ENCODE measurements around the gene STAU1.
"Not testable (repeated sequence)": the region's sequence is repeated elsewhere in the genome, so short reads cannot be mapped to it uniquely, and the experiment has no call there.

The STAU1 gene, protein sequence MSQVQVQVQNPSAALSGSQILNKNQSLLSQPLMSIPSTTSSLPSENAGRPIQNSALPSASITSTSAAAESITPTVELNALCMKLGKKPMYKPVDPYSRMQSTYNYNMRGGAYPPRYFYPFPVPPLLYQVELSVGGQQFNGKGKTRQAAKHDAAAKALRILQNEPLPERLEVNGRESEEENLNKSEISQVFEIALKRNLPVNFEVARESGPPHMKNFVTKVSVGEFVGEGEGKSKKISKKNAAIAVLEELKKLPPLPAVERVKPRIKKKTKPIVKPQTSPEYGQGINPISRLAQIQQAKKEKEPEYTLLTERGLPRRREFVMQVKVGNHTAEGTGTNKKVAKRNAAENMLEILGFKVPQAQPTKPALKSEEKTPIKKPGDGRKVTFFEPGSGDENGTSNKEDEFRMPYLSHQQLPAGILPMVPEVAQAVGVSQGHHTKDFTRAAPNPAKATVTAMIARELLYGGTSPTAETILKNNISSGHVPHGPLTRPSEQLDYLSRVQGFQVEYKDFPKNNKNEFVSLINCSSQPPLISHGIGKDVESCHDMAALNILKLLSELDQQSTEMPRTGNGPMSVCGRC

DNA sequence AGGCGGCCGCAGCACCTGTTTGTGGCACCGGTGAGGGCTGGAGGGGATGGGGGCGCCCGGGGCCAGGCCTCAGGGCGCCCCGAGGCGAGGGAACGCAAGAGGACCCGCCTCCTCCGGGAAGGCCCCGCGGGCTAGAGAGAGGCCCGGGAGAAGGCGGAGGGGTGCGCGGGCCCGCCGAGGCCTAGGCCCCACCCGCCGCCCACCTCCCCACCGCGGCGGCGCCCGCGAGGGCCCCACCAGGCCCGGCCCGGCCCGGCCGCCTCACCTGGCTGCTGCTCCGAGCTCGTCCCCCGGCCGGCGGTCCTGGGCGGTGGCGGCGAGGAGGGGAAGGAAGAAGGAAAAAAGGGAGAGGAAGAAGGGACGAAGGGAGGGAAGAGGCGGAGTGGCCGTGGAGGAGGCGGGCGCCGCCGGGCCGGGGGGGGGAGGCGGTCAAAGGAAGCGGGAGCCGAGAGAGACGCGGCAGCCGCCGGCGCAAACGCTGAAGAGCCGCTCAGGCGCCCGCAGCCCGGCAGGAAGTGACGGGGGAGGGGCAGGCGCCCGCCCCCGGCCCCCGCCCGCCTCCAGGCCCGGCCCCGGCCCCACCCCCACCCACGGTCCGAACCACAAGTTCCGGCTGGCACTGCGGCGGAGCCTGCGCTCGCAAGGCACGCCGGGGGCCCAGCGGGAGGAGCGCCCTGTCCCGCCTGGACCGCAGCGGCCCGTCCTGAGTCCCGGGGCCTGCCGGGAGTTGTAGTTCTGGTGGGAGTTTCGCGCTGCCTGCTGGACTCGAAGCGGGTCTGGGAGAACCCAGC, at the start of gene STAU1:
TSS of gene STAU1 (minus strand) at position 484 of the 791 bp plus-strand sequence. CDS start 22,133 bp downstream, outside the sequence.
- in situ Hi-C loops (cut with HindIII; ENCODE audit: low sequenced_read_pairs): no loop called here

DNA sequence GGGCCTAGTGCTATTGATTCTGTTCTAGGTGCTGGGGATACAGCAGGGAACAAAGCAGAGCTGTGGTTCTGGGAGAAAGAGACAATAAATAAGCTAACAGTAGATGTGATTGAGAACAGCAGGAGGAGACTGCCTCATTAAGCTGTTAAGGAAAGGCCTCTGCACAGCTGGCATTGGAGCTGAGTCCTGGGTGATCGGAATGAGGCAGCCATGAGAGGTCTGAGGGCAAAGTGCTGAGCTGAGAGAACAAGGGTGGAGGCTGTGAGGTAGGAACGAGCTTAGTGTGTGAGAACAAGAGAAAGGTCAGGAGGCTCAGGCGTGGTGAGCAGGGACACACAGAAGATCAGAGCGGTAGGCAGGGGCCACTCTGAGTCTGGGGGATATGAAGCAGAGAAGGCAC, 49.4 kb upstream of the STAU1 start:
- in situ Hi-C loops (cut with HindIII; ENCODE audit: low sequenced_read_pairs): no loop called here

DNA sequence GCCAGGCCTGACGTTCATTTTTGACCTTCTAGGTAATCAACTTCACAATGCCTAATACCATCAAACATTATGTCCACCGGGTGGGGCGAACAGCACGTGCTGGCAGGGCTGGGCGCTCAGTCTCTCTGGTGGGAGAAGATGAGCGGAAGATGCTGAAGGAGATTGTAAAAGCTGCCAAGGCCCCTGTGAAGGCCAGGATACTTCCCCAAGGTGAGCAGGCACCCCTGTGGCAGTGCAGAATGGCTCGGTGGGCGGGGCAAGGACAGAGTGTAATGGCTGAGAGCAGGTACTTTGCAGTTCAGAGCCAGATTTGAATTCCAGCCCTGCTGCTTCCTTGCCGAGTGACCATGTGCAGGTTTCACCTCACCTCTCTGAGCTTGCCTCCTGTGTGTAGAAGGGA, 48.2 kb upstream of the STAU1 start:
- in situ Hi-C loops (cut with HindIII; ENCODE audit: low sequenced_read_pairs): no loop called here

DNA sequence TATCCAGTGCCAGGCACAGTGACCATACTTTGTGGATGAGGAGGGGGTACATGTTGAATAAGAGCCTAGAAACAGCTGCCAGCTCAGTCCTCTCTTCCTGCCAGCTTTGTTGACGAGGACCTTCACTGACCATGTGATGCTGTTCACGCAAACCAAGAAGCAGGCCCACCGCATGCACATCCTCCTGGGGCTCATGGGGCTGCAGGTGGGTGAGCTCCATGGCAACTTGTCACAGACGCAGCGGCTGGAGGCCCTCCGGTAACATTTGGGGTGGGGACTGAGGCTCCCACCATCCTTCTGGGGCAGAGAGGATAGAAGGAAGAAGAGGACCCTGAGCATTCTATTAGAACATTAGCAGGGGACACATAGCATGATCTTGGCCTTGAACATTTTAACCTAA, 46.7 kb upstream of the STAU1 start:
- in situ Hi-C loops (cut with HindIII; ENCODE audit: low sequenced_read_pairs): no loop called here

DNA sequence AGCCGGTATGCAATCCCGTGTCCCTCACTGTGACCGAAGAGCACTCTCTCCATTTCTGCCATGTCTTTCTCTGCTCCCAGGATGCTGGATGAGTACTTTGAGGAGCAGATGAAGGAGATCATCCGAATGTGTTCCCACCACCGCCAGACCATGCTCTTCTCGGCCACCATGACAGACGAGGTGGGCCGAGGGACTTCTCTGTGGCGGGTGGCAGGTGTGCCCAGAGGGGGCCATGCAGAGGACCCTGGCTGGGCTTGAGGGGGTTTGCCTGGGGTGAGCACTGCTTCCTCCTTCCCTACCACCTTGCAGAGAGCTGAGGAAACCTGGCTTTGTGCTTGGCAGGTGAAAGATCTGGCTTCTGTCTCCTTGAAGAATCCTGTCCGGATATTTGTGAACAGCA, 45.1 kb upstream of the STAU1 start:
- in situ Hi-C loops (cut with HindIII; ENCODE audit: low sequenced_read_pairs): no loop called here

DNA sequence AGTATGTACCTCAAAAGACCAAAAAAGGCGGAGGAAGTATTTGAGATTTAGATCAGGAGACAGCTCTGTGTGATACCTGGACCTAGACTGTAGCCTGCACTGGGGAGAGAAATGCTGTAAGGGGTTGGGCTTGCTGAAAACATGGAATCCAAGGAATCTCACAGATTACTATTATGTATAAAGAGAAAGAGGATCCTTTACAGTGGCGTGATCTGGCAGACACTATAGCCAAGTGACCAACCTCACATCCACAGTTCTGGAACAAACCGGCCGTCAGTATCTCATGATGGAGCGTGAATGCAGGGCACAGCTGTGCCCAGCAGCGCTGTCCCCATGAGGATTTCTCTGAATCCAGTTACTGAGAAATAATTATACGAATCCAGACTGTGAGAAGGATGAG, 43.3 kb upstream of the STAU1 start:
- in situ Hi-C loops (cut with HindIII; ENCODE audit: low sequenced_read_pairs): no loop called here

DNA sequence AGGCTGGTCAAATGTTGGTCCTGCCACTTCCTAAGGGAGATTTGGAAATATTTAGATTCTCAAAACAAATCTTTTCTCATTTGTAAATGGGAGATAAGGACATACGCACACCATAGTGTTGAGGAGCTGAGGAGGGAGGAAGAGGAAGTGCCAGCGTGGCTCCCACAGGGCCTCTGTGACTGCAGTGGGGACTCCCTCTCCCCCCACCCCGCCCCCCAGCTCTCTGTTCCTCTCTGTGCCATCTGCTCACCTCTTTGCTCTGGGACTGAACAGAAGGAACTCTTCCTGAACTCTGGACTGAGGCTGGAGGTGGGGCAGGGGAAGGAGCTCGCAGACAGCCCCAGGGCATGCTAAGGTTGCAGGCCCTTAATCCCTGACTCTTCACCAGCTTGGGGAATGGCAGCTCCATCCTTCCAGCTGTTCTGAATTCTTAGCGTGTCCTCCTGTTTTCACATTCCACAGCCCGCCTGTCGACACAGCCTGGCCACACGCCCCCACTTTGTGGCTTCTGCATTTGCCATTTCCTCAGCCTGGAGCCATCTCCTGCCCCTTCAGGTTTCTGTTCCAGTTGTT, 42.5 kb upstream of the STAU1 start:
- in situ Hi-C loops (cut with HindIII; ENCODE audit: low sequenced_read_pairs): no loop called here

DNA sequence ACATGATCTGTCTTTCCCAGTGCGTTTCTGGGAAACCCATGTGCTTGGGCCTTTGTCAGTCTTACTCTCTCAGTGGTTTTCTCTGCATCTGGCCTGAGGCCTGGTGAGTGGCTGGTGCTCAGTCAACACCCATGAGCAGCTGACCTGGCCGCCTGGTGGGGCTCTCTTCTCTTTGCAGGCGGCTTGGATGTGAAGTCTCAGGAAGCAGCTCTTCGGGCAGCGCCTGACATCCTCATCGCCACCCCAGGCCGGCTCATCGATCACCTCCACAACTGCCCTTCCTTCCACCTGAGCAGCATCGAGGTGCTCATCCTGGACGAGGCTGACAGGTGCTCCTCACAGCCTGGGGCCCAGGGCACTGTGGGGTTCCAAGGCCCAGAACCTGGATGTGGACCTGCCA, 41.9 kb upstream of the STAU1 start:
- in situ Hi-C loops (cut with HindIII; ENCODE audit: low sequenced_read_pairs): no loop called here

DNA sequence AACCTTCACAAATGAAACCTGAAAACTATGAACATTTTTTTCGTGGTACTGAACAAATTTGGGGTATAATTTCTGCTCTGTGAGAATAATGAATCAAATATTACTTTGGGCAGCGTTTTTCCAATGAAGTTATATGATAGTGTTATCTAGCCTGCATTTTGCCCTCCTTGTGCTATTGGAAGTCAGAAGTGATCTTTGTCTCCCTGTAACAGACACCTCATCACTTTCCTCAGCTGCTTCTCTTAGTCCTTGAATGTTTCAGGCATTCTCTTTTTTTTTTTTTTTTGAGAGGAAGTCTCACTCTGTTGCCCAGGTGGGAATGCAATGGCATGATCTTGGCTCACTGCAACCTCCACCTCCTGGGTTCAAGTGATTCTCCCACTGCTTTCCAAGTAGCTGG, 41.2 kb upstream of the STAU1 start:
- in situ Hi-C loops (cut with HindIII; ENCODE audit: low sequenced_read_pairs): no loop called here

DNA sequence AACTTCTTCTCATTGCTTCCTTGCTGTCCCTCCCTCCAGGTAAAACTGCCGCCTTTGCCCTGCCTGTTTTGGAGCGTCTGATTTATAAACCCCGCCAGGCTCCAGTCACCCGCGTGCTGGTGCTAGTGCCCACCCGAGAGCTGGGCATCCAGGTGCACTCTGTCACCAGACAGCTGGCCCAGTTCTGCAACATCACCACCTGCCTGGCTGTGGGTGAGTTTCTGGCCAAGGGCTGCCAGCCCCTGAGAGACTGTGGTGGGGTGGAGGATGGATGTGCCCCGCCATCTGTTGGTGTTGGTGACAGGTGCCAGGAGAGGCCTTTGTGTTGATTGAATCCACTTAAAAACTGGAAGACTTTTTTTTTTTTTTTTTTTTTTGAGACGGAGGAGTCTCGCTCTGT, 40.5 kb upstream of the STAU1 start:
- in situ Hi-C loops (cut with HindIII; ENCODE audit: low sequenced_read_pairs): no loop called here

DNA sequence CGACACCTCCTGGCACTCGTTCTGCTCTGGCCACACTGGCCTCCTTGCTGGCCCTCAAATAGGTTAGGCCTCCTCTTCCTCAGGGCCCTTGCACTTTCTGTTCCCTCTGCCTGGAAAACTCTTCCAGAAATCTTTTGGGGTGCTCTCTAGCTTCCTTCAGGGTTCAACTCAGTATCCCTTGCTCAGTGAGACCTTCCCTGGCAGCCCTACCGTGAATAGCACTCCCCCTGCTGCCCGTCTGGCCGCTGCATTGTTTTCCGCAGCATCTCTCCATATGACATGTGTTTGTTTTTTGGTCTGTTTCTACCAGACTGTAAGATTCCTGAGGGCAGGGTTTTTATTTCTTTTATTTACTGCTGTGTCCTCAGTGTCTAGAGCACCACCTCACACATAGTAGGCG, 37.8 kb upstream of the STAU1 start:
- in situ Hi-C loops (cut with HindIII; ENCODE audit: low sequenced_read_pairs): no loop called here

DNA sequence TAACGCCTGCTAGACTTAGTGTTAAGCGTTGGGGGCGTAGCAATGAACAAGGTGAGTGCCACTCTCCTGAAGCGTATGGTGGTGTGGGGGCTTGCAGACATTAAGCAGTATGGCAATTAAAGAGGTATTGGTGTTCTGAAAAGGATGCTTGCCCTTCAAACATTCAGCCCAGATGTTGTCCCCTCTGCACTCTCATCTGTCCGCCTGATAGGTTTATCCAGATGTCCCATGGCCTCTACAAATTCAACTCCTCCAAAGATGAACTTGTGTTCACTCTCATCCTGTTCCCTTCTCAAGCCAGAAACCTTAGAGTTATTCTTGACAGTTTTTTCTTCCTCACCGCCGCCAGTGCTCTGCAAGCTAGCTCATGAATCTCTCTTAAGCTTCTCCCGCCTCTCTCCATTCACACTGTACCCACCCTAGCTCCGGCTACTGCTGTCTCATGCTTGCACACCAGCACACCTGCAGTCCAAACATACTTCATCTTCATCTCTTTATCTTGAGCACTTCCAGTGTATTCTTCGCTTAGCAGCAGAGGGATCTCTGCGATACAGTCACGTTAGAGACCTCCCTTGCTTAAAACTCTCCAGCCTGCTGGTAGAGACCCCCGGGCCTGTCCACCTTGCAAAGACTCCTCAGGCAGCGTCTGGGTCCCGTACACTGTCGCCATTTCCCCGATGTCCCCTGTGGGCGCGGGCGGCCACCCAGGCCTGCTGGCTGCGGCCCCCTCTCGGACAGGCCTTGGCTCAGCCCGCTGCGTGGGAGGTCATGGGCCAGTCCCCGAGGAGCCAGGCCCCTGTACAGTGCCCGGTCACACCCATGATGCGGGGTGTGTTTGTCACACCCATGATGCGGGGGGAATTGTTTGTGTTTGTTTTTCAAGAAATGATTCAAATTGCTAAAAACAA, 32.0 kb upstream of the STAU1 start:
- in situ Hi-C loops (cut with HindIII; ENCODE audit: low sequenced_read_pairs): no loop called here

DNA sequence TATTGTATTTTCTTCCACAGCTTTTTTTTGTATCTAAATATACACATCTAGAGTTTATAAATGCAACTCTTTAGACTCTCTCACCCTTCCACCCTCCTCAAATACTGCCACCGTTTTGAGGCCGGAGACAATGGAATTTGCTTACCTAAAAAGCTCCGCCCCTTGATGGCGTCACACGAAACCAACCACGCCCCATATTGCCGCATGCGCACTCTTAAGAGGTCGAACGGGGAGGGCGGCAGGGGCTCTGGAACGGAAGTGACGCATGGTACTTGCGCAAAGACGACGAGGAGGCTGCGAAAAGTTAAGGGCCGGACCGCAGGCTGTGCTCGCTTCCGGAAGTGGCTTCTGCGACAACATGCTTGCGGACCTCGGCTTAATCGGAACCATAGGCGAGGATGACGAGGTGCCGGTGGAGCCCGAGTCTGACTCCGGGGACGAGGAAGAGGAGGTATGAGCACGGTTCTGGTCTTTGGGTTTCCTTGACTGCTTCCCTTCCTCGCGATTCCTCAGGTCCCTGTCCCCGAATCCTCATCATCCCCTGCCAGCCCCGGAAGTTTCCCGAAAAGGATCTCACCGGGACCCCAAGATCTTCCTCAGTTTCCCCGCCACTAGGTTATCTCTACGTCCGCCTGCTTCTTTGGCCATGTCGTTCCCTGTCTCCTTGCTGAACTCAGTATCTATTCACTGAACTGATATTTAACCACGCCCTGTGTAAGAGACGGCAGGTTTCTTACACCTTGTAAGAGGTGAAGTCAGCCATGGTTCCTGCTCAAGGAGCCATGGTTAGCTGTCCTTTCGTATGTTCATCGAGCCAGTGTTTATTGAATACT, 31.2 kb upstream of the STAU1 start, which contains the start of gene DDX27:
TSS of gene DDX27 (plus strand) at position 326 of the 833 bp plus-strand sequence. CDS start at position 359, 33 bp downstream.
- in situ Hi-C loops (cut with HindIII; ENCODE audit: low sequenced_read_pairs): no loop called here

DNA sequence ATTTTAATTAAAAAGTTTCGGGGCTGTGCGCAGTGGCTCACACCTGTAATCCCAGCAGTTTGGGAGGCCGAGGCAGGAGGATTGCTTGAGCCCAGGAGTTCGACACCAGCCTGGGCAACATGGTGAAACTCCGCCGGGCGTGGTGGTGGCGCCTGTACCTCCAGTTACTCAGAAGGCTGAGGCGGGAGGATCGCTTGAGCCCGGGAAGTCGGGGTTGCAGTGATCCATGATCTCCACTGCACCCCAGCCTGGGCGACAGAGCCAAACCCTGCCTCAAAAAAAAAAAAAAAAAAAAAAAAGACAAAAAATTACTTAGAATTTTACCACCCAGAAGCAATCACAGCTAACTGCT, 30.6 kb upstream of the STAU1 start:
- in situ Hi-C loops (cut with HindIII; ENCODE audit: low sequenced_read_pairs): not testable (repeated sequence)

DNA sequence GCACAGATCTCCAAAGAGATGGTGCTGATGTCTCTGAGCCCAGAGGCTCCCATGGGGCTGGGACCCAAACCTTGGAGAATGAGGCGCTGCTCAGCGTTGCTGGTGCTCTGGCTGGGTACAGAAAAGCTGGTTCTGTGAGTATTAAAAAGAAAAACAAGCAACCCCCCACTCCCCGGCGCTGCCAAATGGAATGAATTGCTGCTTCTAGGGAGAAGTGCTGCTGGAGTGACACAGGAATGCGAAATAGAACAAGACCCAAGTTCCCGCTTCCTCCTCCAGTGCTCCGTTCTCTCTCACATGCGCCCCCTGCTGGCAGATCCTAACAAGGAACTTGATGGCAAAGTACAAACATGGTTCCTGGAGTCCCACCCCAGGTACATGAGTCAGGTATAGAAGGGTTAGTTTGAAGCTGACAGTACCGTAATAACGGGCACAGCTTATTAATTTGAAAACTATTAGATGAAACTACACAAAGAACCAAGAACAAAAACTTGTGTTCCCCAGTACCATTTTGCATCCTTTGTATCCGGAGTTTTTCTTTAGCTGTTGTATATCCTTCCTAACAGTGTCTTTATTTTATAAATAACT, 29.0 kb upstream of the STAU1 start:
- in situ Hi-C loops (cut with HindIII; ENCODE audit: low sequenced_read_pairs): no loop called here

DNA sequence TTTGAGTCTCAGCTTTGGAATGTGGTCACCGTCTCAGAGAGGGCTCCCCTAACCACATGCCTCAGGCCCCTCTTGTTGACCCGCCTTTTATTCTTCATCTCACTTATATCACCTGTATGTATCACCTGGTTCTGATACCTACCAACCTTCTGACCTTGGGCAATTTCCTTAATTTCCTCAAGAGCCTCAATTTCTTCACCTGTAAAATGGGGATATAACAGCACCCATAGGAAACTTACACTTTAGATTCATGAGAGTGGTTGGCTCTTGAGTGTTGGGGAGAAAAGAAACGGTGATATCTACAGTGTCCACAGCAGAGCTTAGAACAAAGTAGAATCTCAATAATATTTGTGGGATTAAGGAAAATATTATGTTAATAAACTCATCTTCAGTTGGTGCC, 27.1 kb upstream of the STAU1 start:
- in situ Hi-C loops (cut with HindIII; ENCODE audit: low sequenced_read_pairs): no loop called here

DNA sequence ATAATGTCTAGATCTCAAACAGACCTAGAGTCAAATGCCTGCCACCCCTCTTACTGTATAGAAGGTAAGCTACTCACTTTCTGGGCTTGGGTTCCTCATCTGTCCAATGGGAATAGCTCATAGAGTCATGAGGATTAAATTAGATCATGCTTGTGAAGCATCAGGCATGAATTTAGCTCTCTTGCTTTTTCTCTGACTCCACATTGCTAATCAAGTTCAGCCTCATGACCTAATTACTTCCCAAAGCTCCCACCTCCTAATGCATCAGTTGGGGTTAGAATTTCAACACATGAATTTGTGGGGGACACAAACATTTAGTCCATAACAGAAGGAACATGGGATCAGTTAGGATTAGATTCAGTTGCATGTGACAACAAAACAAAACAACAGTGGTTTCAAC, 26.4 kb upstream of the STAU1 start:
- in situ Hi-C loops (cut with HindIII; ENCODE audit: low sequenced_read_pairs): no loop called here

DNA sequence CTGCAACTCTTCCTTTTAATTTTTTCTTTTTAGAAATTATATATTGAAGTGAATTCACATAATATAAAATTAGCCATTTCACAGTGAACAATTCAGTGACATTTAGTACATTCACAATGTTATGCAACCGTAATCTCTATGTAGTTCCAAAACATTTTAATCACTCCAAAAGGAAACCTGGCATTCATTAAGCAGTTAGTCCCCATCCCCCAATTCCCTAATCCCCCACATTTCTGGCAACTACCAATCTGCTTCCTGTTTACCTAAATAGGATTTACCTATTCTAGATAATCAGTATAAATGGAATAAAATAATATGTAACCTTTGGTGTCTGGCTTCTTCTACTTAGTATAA, 22.6 kb upstream of the STAU1 start:
- in situ Hi-C loops (cut with HindIII; ENCODE audit: low sequenced_read_pairs): no loop called here

DNA sequence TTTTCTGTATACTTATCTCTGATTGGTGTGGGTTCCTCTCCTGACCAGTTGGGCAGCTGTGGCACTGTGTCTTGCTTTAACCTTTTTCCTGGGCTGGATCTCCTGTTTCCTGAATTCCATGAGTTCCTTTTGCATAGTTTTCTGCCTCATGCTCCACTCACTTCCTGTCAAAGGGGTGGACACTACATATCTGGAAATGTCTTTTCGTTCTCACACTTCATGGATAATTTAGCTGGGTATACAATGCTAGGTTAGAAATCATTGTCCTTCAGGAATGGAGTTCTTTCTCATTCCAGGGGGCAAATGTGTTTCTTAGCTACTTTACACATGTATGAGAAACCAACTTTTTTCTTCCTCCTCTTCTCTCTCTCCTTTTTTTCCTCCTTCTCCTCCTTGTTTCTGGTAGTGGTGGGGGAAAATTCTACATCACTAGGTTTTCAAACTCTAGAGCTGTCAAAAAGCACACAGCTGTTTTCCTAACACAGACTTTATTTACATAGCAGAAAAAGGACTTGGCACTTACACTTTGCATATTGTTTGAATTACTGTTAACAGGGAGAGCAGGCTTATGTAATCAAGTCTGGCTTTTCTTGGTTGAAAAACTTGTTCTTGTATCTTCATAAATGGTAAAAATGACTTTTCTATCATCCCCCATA, 22.1 kb upstream of the STAU1 start:
- in situ Hi-C loops (cut with HindIII; ENCODE audit: low sequenced_read_pairs): no loop called here
